Tibial nerve (tissue), 4 donors: ENCODE results near the gene NGF.

ENCODE experiments used
- CTCF ChIP-seq, 5 experiments: fragments of 200-600 bp in 3 of 5; fragments of 450-650 bp in 2 of 5; sonication (generic) in 3 of 5; IDR thresholded peaks; one replicate each; pipeline ENCODE4 v1.5.1; 2016 to 2019; ENCODE audit warnings: antibody characterized with exemption in 5 of 5, mild to moderate bottlenecking in 3 of 5, moderate library complexity in 2 of 5
- EP300 ChIP-seq, 2 donors: sonication (generic); formaldehyde crosslinking; IDR thresholded peaks; one replicate each; pipeline ENCODE4 v1.6.1; 2017; ENCODE audit warnings: antibody characterized with exemption in 2 of 2, mild to moderate bottlenecking in 1 of 2
- POLR2A ChIP-seq, 2 donors: fragments of 450-650 bp; IDR thresholded peaks; one replicate each; pipeline ENCODE4 v1.6.1; 2017; ENCODE audit warnings: antibody characterized with exemption in 2 of 2, mild to moderate bottlenecking in 2 of 2, moderate library complexity in 2 of 2

GRCh38 chr1:115331558-115332331, 6.3 kb downstream of the NGF start:
- TF ChIP-seq CTCF (IDR thresholded peaks at IDR 0.05) (no peak), EP300 (IDR thresholded peaks at IDR 0.05) (no peak), POLR2A (IDR thresholded peaks at IDR 0.05) (no peak)
